KMS-11 (cell line): ENCODE data around the gene OR52B6.

ENCODE experiments used
- H2AFZ ChIP-seq: fragments of 200-600 bp; sonication (generic); 2 replicates; pipeline ENCODE4 v1.6.1; 2016; ENCODE audit warnings: antibody characterized with exemption, mixed run types, low read depth
- H3K27ac ChIP-seq: fragments of 200-600 bp; sonication (generic); 2 replicates; pipeline ENCODE4 v1.6.1; 2016; ENCODE audit warnings: mild to moderate bottlenecking, mixed run types
- H3K27me3 ChIP-seq: fragments of 200-600 bp; sonication (generic); 2 replicates; pipeline ENCODE4 v1.6.1; 2017; ENCODE audit warnings: mild to moderate bottlenecking, low read depth, mixed run types, moderate library complexity; ENCODE audit not compliant: insufficient read depth
- H3K36me3 ChIP-seq: fragments of 200-600 bp; sonication (generic); 2 replicates; pipeline ENCODE4 v1.6.1; 2017; ENCODE audit warnings: mild to moderate bottlenecking, mixed run types; ENCODE audit not compliant: insufficient read depth
- H3K4me1 ChIP-seq: fragments of 200-600 bp; sonication (generic); 2 replicates; pipeline ENCODE4 v1.6.1; 2016; ENCODE audit warnings: mild to moderate bottlenecking, low read depth, mixed run types; ENCODE audit not compliant: poor library complexity, severe bottlenecking
- H3K4me2 ChIP-seq: fragments of 200-600 bp; sonication (generic); 2 replicates; pipeline ENCODE4 v1.7.0; 2016; ENCODE audit warnings: mild to moderate bottlenecking, mixed run types
- H3K4me3 ChIP-seq: fragments of 200-600 bp; sonication (generic); IDR thresholded peaks from 2 replicates; pipeline ENCODE4 v1.6.1; 2017; ENCODE audit warnings: low read depth, low read length, mixed read lengths; ENCODE audit not compliant: insufficient read depth
- H3K79me2 ChIP-seq: fragments of 200-600 bp; sonication (generic); 2 replicates; pipeline ENCODE4 v1.6.1; 2016; ENCODE audit warnings: low read depth, mixed run types; ENCODE audit not compliant: insufficient read depth
- H3K9ac ChIP-seq: fragments of 200-600 bp; sonication (generic); 2 replicates; pipeline ENCODE4 v1.6.1; 2016; ENCODE audit warnings: mild to moderate bottlenecking, mixed run types
- H4K20me1 ChIP-seq: fragments of 200-600 bp; sonication (generic); 2 replicates; pipeline ENCODE4 v1.6.1; 2016; ENCODE audit warnings: mild to moderate bottlenecking, mixed run types; ENCODE audit not compliant: insufficient read depth
- TF ChIP-seq, protein P1 (sequence below): fragments of 200-600 bp; sonication (generic); conservative IDR thresholded peaks from 2 replicates; pipeline ENCODE4 v1.6.1; 2017; ENCODE audit warnings: low read depth, mild to moderate bottlenecking, antibody characterized with exemption, low read length, moderate library complexity, mixed read lengths

OR52B6 gene

GRCh38 chr11:5580577-5580976 lies at the start of gene OR52B6:
OR52B6 (plus strand) TSS chr11:5580877; CDS start chr11:5580877, 0 bp downstream.
- Histone ChIP-seq H2AFZ (no peak within 1 kb of the TSS), H3K79me2 (no peaks in the 10 kb centered on the region)
- TF ChIP-seq, protein P1, sequence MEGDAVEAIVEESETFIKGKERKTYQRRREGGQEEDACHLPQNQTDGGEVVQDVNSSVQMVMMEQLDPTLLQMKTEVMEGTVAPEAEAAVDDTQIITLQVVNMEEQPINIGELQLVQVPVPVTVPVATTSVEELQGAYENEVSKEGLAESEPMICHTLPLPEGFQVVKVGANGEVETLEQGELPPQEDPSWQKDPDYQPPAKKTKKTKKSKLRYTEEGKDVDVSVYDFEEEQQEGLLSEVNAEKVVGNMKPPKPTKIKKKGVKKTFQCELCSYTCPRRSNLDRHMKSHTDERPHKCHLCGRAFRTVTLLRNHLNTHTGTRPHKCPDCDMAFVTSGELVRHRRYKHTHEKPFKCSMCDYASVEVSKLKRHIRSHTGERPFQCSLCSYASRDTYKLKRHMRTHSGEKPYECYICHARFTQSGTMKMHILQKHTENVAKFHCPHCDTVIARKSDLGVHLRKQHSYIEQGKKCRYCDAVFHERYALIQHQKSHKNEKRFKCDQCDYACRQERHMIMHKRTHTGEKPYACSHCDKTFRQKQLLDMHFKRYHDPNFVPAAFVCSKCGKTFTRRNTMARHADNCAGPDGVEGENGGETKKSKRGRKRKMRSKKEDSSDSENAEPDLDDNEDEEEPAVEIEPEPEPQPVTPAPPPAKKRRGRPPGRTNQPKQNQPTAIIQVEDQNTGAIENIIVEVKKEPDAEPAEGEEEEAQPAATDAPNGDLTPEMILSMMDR = no peak

DNA sequence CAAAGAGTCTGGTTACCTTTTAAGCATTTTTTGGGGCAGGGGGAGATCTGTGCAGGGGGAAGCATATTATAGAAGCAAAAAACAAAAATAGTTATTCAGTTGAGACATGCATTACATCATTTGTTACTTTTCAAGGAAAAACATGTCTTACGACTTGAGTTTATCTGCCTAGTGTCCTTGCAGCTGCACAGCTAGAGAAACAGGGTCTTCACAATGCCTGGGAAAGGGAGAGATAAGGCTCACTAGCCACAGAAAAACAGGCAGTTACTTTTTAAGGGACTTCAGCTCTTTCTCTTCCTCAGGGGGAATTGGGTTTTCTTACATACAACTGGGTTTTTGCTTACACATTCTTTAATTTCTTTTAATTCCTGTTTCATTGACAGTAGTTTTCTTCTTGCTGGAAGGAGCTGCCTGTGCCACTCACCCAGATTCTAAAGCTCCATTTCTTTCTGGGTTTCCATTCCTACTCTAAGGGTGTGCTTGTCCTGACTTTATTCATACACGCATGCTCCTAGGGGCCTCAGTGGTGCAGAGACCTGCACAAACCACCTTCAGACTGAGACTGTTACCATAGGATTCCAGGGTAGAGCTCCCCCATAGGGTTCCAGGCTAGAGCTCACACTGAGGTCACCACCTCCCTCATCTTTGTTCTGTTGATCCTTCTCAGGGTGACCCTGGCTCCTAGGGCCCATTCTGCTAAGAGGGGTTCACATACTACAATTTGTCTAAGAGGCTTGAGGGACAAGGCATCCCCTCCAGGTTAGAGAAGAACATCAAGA lies 49.4 kb upstream of the OR52B6 start:
- no peak overlapping the region for H3K27ac ChIP-seq
- no peaks in the 10 kb centered on the region for H3K79me2 ChIP-seq
- TF ChIP-seq, protein P1 = no peak
- no peak overlapping the region for H3K4me2 ChIP-seq
- no peaks in the 10 kb centered on the region for H3K36me3 ChIP-seq
- no peak overlapping the region for H3K9ac ChIP-seq
- no peak overlapping the region for H3K4me3 ChIP-seq
- no peaks in the 10 kb centered on the region for H3K4me1 ChIP-seq
- no peaks in the 10 kb centered on the region for H4K20me1 ChIP-seq
- H3K27me3 ChIP-seq = no peaks in the 10 kb centered on the region
- no peak overlapping the region for H2AFZ ChIP-seq

More at GRCh38 chr11:5580577-5580976, at the start of gene OR52B6:
- Histone ChIP-seq H3K27me3 (no peaks in the 10 kb centered on the region), H3K36me3 (no peaks in the 10 kb centered on the region), H3K4me2 (no peak within 1 kb of the TSS), H3K27ac (no peak within 1 kb of the TSS), H3K9ac (no peak within 1 kb of the TSS), H4K20me1 (no peaks in the 10 kb centered on the region), H3K4me1 (no peaks in the 10 kb centered on the region), H3K4me3 (no peak within 1 kb of the TSS)

GRCh38 chr11:5534046-5534445 lies 46.6 kb upstream of the OR52B6 start:
- H3K4me3 ChIP-seq = no peak overlapping the region
- no peak overlapping the region for H3K27ac ChIP-seq
- H3K79me2 ChIP-seq = no peaks in the 10 kb centered on the region
- H4K20me1 ChIP-seq = no peaks in the 10 kb centered on the region
- H3K4me2 ChIP-seq = no peak overlapping the region
- no peaks in the 10 kb centered on the region for H3K4me1 ChIP-seq
- H3K36me3 ChIP-seq = no peaks in the 10 kb centered on the region
- no peak overlapping the region for H3K9ac ChIP-seq
- H3K27me3 ChIP-seq = no peaks in the 10 kb centered on the region
- TF ChIP-seq, protein P1 = no peak
- H2AFZ ChIP-seq = no peak overlapping the region

DNA sequence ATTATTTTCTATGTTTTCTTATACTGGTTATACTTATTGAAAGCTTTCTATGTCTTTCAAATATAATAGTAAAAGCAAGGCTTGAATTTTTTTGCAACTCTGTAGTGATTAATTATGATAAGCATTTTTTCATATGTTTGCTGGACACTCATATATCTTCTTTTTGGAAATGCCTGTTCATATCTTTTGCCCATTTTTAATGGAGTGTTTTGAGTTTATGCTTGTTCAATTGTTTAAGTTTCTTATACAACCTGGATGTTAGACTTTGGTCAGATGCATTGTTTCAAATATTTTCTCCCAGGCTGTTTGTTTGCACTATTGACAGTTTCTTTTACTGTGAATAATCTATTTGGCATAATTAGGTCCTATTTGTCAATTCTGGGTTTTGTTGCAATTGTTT lies 44.2 kb upstream of the OR52B6 start:
- no peaks in the 10 kb centered on the region for H4K20me1 ChIP-seq
- H3K4me2 ChIP-seq = no peak overlapping the region
- H3K36me3 ChIP-seq = no peaks in the 10 kb centered on the region
- H3K4me1 ChIP-seq = no peaks in the 10 kb centered on the region
- H2AFZ ChIP-seq = no peak overlapping the region
- no peaks in the 10 kb centered on the region for H3K79me2 ChIP-seq
- no peaks in the 10 kb centered on the region for H3K27me3 ChIP-seq
- TF ChIP-seq, protein P1 = no peak
- no peak overlapping the region for H3K27ac ChIP-seq
- no peak overlapping the region for H3K4me3 ChIP-seq
- H3K9ac ChIP-seq = no peak overlapping the region
